Stimulated activated naive CD4-positive, alpha-beta T cell (primary cell): ENCODE results near the gene FBXO36.
"Not testable (repeated sequence)": the region's sequence is repeated elsewhere in the genome, so short reads cannot be mapped to it uniquely, and the experiment has no call there.

Experiments
- DNase-seq, 6 experiments: peaks; one replicate each; lab custom pipeline; 2025; lab: John Stamatoyannopoulos, UW

The FBXO36 gene

DNA sequence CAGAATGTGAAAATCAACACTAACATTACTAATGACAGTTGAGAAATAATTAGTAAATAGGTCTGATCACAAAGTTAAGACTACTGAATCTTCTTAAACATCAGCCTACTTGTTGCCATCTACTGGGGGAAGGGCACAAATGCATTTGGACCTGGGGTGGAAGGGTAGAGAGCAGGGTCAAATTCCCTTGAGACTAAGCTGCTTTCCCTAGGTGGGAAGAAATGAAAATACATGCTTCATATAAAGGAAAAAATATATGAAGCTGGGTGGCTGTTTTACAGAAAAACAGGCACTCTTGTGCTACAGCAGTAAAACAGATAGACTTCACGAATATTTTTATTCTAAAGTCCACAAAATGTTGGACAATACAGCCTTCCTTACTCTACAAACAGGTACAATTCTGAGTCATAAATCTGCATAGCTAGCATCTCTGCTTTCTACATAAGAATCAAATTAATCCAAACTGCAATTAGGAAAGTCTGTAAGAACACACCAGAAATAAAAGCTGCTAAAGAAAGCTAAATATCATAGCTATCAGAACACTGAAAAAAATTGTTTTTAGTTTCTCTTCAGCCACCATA, 11.4 kb upstream of the FBXO36 start:
- DNase-seq, result peak in 3 of 6 experiments; percentile 1 to 32 (median 17)

DNA sequence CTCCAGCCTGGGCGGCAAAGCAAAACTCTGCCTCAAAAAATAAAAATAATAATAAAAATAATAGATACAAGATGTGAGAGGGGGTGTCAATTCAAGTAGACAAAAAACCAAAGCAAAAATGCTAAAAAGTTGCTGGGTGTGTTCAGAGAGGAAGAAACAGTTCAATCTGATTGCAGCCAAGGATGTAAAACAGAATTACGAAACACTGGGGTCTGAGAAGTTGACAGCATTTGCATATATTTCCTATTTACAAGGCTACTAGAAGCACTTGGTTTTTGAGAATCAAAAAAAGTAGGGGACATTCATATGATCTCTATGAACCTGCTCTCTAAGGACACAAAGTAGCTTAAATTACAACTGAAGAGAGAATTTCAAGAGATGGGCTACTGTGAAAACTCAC, 8.1 kb upstream of the FBXO36 start:
- DNase-seq, result no peak

DNA sequence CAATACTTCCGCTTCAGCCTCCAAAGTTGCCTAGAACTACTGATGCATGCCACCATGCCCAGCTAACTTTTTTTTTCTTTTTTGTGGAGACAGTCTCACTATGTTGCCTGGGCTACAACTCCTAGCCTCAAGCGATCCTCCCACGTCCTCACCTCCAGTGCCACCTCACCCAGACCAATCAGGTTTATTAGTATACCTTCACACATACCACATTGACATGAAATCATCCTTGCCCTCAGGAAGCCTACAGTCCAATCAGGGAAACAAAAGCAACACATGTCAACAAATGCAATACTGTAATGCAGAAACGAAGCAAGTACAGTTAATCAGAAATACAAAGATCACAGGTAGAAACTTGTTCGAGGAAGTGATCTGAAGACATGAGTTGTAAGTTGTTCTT, 4.5 kb upstream of the FBXO36 start:
- no peak for DNase-seq

DNA sequence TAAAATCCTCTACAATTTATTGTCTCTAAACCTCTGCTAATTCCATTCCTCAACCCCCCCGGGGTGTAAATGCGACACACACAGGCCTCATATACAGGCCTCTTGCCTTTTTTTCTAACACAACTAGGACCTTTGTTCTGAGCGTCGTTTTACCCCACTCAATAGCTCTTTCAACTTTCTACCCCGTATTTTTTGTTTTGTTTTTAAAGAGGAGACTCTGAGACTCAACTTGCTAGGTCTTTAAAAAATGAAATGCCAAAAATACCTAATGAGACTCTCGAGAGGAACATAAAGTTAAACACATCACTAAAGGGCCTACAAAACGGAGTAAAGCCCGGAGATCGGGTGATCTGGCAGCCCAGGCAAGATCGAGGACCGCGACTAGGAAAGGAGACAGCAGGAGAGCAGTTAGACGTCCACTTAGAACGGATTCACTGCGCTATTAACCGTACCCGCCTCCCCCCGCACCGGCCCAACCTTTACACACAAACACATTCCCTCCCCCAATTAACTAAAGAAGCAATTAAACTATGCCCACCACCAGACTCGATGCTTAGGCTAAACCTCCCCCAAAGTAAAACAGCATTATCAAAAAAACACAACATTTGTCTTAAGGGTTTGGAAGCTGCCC, 2.2 kb upstream of the FBXO36 start:
- peak in 5 of 6 experiments; percentile 17 to 68 (median 47) for DNase-seq

DNA sequence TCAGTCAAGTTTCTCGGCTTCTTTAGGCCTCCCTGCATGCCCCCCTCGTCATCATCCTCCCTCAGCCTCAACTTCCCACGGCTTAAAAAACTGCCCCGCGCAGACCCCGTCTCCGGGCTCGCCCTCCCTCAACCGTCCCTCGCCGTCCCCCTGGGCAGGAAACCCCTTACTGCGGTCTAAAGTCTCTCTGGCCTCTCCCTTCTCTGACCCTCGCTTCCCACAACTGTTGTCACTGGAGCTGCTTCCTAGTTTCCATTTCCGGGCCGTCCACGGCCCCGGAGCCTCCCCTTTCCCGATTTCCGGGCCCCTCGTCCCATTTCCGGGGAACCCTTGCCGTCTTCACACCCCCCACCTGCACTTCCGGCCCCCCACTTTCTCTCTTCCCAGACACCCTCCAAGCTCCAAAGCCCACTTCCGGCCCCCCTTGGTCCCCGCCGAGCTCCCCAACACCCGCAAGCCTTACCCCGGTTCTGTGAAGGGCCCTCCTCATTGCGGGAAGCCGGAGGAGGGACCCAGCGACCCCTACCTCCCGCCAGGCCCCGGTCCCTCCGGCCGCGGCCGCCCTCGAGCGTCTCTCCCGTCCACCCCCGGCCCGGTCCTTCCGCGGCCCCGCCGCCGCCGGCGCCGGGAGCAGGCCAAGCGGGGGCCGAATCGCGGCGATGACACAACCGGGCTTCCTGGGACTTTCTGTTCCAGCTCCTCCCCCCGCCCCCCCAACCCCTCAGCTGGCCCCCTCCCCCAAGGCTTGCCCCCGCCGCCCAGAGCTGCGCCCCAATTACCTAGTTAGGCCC, 1.0 kb upstream of the FBXO36 start:
- DNase-seq, result peak; percentile 54 to 83 (median 69)

DNA sequence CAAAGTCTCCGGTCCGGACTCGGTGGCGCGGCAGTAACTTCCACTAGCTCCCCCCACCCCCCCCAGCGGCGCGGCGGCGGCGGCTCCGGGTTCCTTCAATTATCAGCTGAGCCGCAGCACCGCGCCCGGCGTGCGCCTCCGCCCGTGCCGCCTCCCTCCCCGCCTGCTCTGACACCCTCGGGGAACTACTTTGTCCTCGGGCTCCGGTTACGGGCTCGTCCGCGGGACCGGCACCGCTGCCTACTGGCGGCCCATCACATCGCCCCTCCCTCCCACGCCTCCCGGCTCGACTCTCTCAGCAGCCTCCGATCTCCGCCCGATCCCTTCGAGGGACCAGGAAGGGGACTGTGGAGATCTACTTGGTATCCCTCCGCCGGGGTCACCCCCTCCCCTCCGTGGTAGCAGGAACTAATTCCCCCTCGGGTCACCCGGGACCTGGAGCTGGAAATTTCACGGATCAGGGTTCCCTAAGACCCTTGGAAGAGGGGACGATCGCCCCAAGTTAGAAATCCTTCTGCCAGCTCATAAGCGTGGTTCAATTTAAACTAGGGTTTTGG, 333 bp upstream of the FBXO36 start, which contains the start of gene TRIP12:
Gene TRIP12 (minus strand): TSS at position 118 of the 557 bp plus-strand sequence. CDS start 41,930 bp downstream, outside the sequence.
- DNase-seq, result peak; percentile 88 to 99 (median 96)

DNA sequence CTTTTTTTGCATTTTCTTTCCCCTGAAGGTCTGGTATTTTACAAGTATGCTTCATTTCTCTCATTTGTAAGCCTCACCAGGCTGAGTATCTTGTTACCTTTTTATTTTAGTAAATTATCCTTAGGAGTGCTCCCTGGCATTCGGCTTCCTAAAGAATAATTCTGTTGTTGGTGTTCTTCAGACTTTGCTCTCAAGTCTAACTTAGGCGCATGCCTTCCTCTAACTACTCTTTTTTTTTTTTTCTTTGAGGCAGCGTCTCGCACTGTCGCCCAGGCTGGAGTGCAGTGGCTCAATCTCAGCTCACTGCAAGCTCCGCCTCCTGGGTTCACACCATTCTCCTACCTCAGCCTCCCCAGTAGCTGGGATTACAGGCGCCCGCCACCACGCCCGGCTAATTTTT, 2.2 kb downstream of the FBXO36 start:
- not testable (repeated sequence) for DNase-seq

DNA sequence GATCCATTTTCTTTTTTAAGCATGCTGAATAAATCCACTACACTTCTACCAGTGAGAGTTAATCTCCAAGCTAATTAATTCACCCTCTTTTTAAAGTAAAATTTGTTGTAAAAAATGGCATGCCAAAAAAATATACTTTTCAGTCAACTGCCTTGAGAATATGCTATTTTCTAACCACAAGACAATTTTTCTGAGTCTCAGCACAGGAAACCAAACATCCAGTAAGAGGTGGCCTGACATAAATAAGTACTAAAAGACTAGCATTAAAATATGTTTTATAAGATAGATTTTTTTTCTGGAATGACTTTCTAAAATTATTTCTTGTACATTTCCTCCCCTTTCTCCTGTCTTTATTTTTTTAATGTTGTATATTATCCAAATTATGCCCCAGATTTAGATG, 2.9 kb downstream of the FBXO36 start:
- DNase-seq, result no peak

DNA sequence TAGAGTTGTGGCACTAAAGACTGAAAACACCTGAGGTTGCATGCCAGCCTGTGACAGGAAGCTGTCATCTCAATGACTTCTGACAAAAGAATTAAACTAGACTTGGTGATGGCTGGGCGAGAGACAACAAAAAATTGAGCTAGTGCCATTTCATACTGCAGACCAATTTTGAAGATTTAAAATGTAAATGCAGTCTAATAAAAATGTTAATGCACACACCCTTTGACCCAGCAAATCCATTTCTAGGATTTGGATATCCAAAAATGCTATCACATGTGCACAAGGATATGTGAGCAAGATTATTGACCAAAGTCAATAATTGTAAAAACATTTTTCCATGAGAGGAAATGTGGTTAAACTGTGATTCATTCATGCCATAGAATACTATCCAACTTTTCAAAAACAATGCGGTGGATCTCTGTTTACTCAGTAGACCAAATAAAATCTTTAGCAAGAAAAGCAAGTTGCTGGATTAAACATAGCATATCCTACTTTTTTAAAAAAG, 5.6 kb downstream of the FBXO36 start:
- no peak for DNase-seq

DNA sequence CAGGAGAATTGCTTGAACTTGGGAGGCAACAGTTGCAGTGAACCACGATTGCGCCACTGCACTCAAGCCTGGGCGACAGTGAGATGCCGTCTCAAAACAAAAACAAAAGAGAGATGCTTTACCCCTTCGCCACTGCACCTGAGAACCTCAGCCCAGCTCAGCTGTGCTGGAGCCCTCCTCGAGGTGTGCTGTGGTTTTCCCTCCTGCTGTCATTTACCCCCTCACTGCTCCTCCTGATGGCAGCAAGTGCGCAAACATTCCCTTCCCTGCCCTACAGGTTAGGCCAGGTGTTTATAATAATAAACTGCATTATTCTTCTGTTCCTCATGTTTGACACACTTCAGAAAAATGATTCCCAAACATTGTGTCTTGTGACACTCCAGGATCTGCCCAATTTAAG, 8.4 kb downstream of the FBXO36 start:
- no peak for DNase-seq

DNA sequence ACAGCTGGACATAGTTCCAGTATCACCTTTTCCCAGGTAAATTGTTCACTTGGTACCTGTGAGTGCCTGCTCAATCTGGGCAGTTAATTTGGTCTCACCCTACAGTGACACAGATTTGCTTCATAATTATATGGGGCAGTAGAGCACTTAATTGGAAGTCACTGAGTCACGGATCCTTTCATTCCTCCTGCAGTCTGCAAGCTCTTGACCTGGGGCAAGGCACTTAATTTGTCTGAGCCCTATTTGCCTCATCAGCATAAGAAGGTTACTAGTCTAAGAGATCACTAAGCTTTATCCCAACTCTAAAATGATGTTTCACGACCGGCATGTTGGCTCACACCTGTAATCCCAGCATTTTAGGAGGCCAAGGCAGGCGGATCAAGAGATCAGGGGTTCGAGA, 8.9 kb downstream of the FBXO36 start:
- DNase-seq, result no peak

DNA sequence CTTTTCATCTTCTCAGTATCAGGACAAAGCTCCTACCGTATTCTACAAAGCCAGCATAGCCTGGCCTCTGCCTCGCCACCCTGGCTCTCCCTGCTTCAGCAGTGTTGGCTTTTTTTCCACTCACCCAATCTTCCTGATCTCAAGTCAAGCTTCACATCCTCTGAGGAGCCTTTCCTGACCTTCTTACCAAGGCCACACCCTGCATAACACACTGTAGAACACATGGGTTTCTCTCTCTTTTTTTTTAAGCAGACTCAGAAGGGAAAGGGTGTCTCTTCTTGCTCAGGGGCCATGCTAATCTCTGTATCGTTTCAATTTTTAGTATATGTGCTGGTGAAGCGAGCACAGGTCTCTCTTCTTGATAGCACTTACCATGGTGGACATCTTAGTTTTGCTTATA, 15.2 kb downstream of the FBXO36 start:
- no peak for DNase-seq

DNA sequence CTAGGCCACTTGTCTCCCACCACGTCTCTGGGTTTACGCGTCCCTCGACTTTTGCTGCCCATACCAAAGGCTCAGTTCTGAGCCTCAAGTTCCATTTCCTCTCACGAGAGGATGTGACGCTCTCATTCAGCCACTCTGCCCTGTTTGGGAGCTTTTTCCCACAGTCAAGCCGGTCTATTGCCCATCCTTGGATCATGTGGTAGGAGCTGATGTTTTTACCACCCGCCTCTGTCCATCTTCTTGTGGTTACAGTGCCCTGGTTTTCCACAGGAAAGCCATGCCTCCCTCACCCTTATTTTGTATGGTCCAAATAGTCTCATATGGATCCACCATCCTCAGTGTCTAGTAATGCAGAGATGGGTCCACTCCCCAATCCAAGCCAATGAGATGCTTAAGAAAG, 20.4 kb downstream of the FBXO36 start:
- DNase-seq, result no peak

DNA sequence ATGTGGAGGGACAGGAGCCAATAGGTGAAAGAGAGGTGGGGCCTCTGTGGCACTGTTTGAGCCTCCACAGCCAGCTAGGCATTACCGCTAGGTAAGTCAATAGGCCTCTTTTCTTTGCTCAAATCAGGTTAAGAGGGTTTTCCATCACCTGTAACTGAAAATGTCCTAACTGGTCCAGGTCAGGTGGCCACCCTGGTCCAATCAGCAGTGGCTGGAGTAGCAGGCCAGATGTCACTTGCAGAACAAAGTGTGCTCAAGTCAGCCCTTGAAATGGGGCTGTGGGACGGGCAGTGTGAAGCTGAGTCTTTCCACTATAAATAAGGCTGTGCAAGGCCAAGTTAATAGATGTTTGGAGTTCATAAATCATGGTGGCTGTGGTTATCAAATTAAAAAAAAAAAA, 20.9 kb downstream of the FBXO36 start:
- no peak for DNase-seq

DNA sequence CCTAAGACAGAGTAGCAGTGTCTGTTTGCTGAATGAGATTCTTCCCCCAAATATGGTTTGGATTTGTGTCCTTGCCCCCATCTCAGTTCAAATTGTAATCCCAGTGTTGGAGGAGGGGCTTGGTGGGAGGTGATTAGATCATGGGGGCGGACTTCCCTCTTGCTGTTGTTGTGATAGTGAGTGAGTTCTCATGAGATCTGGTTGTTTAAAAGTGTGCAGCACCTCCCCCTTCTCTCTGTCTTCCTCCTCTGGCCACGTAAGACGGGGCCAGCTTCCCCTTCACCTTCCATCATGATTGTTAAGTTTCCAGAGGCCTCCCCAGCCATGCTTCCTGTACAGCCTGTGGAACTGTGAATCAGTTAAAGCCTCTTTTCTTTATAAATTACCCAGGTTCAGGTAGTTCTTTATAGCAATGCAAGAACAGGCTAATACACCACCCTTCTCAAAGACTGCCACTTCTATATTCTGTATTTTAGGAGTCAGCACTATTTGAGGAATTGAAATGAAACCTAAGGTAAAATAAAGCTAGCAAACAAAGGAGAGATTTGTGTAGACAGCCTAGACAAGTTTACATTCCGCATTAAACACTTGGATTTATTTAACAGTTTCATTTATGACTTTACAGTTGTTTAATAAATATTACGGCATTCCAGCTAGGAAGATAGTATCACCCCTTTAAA, 21.6 kb downstream of the FBXO36 start:
- no peak for DNase-seq

DNA sequence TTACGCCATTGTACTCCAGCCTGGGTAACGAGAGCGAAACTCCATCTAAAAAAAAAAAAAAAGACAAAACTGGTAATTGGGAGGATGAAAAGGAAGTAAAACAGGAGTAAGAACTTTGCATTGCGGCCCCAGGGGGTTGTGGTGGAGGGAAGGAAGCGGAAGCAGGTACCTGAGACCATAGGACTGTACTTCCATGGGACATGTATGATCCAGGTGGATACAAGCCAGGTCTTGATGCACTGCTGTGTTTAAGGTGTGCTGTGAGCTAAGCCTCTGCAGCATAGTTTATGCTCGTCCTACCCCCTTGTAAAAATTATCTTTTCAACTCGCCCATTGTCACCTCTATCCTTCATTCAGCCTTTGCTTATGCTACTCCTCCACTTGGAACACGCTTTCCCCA, 23.7 kb downstream of the FBXO36 start:
- no peak for DNase-seq

DNA sequence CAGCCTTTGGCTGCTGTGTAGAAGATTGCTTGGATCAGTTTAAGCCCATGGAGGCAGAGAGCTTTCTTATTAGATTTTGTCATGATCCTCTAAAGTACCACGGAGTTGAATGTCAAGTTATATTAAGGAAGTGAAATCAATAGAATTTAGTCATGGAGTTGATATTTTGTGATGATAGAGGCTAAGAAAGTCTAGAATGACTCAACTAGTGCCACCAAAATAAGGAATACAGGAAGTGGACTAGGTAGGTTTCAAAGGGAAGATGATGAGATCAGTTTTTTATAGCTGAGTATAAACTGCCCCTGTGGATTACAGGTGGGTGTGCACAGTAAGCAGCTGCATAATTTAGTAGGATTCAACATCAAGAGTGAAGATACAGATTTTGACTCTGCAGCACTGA, 25.2 kb downstream of the FBXO36 start:
- DNase-seq, result no peak

DNA sequence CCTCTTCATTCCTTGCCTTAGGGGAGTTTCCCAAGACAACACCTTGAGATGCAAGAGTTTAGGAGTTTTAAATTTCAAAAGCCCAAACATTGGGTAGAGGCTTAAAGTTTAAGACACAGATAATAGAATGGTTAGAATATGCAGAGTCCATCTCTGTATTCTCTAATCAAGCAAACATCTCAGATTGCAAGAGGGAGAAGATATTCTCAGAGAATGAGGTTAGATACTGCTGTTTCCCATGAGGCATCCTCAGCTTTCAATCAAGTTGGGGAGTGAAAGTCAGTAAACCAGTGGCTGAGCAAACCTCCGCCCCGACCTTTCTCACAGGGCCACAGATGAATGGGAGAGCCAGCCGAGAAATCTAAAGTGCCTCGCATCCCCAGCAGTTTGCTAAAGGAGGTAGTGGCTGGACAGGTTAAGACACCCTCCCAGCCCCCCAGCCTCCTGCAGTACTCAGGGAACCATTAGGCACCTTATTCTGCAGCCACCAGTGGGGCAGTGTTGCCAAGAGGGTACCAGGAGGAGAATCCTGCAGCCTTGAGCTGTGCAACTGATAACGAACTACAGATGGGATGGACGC, 30.0 kb downstream of the FBXO36 start:
- DNase-seq, result no peak

DNA sequence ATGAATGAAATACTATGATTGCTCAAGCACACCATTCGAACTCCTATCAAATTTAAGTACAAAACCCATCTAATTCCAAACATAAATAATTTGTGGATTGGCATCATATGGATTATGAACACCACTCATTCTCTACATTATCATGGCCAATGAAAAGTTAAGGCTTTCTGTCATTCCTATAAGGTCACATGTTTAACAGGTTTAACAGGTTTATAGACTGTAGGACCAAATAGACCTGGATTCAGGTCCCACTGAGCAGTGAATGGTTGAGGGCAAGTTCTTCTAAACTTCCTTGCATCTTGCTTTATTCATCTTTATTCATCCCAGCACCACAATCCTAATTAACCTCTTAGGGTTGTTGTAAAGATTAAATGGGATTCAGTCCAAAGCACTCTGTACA, 33.4 kb downstream of the FBXO36 start:
- DNase-seq, result no peak

DNA sequence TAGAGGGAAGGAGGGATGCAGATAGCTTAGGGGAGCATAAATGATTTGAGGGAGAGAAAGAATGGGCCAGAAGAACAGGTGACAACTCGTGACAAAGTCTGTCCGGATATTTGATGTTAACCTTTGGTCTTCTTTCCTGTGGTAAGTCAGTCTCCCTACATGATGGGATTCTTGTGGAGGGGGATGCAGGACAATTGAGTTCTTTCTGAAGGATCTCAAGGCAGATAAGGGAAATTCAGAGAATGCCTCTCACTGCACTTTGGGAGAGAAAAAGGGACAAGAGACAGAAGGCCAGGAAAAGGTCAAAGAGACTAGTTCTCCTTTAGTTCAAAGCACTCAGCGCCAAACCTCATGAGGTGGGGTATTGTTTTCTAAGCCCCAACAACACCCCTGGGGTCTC, 34.2 kb downstream of the FBXO36 start:
- no peak for DNase-seq

DNA sequence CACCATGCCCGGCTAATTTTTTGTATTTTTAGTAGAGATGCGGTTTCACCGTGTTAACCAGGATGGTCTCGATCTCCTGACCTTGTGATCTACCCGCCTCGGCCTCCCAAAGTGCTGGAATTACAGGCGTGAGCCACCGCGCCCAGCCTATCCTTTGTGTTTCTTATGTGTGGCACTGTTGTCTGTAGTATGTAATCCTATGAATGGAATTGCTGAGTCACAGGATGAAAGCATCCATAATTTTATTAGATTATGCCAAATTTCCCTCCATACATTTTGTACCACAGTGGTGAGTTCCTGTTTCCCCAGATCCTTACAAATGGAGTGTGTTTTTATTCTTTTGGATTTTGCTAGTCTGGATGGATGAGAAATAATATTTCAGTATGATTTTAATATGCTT, 41.3 kb downstream of the FBXO36 start:
- not testable (repeated sequence) for DNase-seq

DNA sequence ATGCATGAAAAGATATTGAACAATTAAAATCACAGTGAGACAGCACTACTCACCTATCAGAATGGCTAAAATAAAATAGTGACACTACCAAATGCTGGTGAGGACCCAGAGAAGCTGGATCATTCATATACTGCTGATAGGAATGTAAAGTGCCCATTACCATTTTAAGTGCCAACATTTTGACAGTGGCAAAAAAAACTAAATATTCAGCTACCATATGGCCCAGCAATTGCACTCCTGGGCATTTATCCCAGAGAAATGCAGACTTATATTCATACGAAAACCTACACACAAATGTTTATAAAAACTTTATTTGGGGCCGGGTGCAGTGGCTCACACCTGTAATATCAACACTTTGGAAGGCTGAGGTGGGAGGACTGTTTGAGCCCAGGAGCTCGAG, 47.6 kb downstream of the FBXO36 start:
- no peak for DNase-seq
